Measurements from ENCODE around the gene TRIM46. TPM values are rescaled to one million over a fixed set of nuclear protein-coding genes. Genes with fewer than 3 reads are reported as not detected.
"Not testable (repeated sequence)": the region's sequence is repeated elsewhere in the genome, so short reads cannot be mapped to it uniquely, and the experiment has no call there.

Gene TRIM46
- total RNA-seq, 3 donors from 2014 or later: 0.26 to 0.76 (median 0.39) TPM

- ATAC-seq: peak; percentile 85
- intact Hi-C loops (cut with DNase I, micrococcal nuclease): no loop called here
- H3K9me3 ChIP-seq: no peaks in the 10 kb centered on the region
- DNase-seq: peak; percentile 87 to 93 (median 90)
- TF ChIP-seq, protein P1, sequence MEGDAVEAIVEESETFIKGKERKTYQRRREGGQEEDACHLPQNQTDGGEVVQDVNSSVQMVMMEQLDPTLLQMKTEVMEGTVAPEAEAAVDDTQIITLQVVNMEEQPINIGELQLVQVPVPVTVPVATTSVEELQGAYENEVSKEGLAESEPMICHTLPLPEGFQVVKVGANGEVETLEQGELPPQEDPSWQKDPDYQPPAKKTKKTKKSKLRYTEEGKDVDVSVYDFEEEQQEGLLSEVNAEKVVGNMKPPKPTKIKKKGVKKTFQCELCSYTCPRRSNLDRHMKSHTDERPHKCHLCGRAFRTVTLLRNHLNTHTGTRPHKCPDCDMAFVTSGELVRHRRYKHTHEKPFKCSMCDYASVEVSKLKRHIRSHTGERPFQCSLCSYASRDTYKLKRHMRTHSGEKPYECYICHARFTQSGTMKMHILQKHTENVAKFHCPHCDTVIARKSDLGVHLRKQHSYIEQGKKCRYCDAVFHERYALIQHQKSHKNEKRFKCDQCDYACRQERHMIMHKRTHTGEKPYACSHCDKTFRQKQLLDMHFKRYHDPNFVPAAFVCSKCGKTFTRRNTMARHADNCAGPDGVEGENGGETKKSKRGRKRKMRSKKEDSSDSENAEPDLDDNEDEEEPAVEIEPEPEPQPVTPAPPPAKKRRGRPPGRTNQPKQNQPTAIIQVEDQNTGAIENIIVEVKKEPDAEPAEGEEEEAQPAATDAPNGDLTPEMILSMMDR (IDR thresholded peaks at IDR 0.05): no peak
- H3K36me3 ChIP-seq (ENCODE audit: low read depth): no peaks in the 10 kb centered on the region
- H3K4me3 ChIP-seq: peak within 1 kb of the TSS; percentile 78
- H3K4me1 ChIP-seq (ENCODE audit: low read depth): peaks cover 20% of the 10 kb centered on the region
Measured at GRCh38 chr1:155208541-155209311, 35.1 kb downstream of the TRIM46 start, which contains the start of gene MTX1. MTX1 (plus strand) TSS chr1:155208695; CDS start chr1:155208805, 110 bp downstream.

GRCh38 chr1:155209312-155209721, 35.7 kb downstream of the TRIM46 start:
- Histone ChIP-seq H3K4me3 (peak overlapping the region; percentile 78), H3K9me3 (no peaks in the 10 kb centered on the region), H3K4me1 (ENCODE audit: low read depth) (peaks cover 20% of the 10 kb centered on the region), H3K36me3 (ENCODE audit: low read depth) (no peaks in the 10 kb centered on the region)
- ATAC-seq (no peak), DNase-seq (no peak)
- intact Hi-C loops (cut with DNase I, micrococcal nuclease): no loop called here
- TF ChIP-seq, protein P1 (IDR thresholded peaks at IDR 0.05): no peak

GRCh38 chr1:155210314-155211104, 36.9 kb downstream of the TRIM46 start:
- peak in 1 of 3 donors; percentile 4 for DNase-seq

DNA sequence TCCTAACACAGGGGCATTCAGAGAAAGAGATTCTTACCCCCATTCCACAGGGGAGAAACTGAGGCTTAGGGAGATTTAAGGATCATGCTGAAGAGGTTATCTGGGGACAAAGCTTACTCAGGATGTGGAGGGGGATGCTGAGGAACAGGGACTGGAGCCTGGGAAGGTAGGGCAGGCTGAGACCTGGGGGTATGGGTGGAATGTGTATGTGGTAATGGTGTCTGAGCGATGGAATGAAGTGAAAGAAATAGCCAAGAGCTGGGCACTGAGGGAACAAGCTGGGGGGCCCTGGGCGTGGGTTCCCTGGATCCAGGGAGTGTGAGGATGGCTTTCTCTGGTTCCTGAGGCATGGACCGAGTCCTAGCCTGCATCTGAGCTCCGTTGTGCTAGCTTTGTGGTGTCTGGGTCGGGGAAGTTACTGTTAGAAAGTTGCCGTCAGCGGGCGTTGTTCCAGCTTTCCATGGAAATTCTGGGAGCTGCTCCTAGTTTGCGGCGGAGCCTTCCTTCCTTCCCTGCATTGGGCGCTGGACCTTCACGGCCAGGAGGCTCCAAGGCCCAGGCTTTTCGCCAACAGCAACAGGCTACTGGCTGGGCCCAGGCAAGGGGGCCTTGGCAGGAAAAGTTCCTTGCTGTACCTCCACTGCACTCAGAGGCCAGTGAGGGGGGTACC, 37.9 kb downstream of the TRIM46 start:
- H3K36me3 ChIP-seq (ENCODE audit: low read depth); ATAC-seq; intact Hi-C loops (cut with DNase I, micrococcal nuclease); H3K4me3 ChIP-seq; H3K9me3 ChIP-seq: not testable (repeated sequence)
- peak in 1 of 3 donors; percentile 40 for DNase-seq
- peaks cover 19% of the 10 kb centered on the region for H3K4me1 ChIP-seq (ENCODE audit: low read depth)

More at GRCh38 chr1:155210314-155211104, 36.9 kb downstream of the TRIM46 start:
- TF ChIP-seq, protein P1 (IDR thresholded peaks at IDR 0.05): no peak
- Histone ChIP-seq H3K4me1 (ENCODE audit: low read depth) (peaks cover 20% of the 10 kb centered on the region), H3K4me3 (no peak overlapping the region), H3K36me3 (ENCODE audit: low read depth) (no peaks in the 10 kb centered on the region), H3K9me3 (no peaks in the 10 kb centered on the region)
- no peak for ATAC-seq
- intact Hi-C loops (cut with DNase I, micrococcal nuclease): no loop called here

DNA sequence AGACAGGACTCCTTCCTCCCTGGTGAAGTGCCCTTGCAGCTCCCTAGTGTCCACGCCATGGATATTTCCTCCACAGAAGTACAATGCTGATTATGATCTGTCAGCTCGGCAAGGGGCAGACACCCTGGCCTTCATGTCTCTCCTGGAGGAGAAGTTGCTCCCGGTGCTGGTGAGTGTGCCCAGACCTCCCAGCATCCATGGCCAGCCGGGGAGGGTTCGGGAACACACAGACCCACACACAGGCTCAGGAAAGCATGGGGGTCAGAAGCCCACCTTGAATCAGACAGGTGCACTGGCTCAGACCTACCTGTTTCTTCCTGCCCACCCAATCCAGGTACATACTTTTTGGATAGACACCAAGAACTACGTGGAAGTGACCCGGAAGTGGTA, 38.4 kb downstream of the TRIM46 start:
- ATAC-seq; H3K9me3 ChIP-seq; intact Hi-C loops (cut with DNase I, micrococcal nuclease); H3K4me3 ChIP-seq; H3K36me3 ChIP-seq (ENCODE audit: low read depth): not testable (repeated sequence)
- peak in 1 of 3 donors; percentile 33 for DNase-seq
- peaks cover 14% of the 10 kb centered on the region for H3K4me1 ChIP-seq (ENCODE audit: low read depth)

DNA sequence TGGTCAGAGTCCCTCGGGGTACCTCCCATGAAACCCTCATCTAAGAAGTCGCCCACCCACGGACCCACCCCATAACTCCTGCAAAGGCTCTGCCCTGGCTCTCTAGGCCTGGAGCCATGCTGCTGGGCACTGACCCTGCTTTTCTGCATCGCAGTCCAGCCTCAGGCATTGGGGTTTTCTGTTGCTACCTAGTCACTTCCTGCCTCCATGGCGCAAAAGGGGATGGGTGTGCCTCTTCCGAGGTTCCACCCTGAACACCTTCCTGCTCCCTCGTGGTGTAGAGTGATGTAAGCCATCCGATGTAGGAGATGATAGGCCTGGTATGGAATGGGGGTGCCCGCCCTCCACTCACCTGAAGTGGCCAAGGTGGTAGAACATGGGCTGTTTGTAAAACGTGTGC, 41.1 kb downstream of the TRIM46 start:
- H3K36me3 ChIP-seq (ENCODE audit: low read depth); H3K9me3 ChIP-seq; H3K4me1 ChIP-seq (ENCODE audit: low read depth); H3K4me3 ChIP-seq; intact Hi-C loops (cut with DNase I, micrococcal nuclease); ATAC-seq; DNase-seq: not testable (repeated sequence)
